RPMI8226 (cell line): ENCODE measurements around the gene GMIP.

Source experiments
- DNase-seq: peaks from one replicate; pipeline ENCODE4 v3.0.0-alpha.2; 2015

GMIP gene

DNA sequence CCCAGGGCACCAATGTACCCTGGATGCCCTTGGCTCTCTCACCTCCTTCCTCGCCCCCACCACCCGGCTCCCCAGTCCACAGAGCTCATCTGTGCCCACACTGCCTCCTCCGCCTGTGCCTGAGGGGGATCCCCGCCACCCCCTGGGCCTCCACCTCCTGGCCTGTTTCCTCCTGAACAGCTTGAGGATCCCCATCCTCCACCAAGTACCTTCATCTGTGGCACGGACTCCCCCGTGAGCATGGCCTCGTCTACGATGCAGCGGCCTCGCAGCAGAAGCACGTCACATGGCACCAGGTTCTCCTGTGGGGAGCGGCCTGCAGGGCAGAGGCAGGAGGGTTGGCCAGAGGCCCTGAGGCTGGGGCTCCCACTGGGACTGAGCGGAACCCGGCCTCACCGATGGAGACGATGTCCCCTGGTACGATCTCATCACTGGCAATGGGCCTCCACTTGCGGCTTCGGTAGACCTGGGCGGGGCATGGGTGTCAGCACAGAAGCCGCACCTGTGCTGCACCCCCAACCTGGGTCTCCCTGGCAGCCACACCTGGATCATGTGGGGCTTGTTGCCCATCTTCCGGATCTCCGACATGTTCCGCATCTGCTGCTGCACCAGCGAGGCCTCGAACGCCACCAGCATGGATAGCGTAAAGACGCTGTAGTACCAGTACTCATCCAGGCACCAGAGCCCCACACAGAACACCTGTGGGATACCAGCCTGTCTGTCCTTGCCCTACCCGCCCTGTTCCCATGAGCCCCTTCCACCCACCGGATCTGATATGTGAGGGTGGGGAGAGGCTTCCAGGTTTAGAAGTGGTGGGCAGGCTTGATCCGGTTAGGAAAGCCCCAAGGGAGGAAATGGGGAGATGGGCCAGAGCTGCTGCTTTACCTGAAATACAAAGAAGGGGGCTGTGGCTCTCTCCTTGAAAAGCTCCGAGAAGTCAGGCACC lies 13.3 kb upstream of the GMIP start:
- DNase-seq: no peak

DNA sequence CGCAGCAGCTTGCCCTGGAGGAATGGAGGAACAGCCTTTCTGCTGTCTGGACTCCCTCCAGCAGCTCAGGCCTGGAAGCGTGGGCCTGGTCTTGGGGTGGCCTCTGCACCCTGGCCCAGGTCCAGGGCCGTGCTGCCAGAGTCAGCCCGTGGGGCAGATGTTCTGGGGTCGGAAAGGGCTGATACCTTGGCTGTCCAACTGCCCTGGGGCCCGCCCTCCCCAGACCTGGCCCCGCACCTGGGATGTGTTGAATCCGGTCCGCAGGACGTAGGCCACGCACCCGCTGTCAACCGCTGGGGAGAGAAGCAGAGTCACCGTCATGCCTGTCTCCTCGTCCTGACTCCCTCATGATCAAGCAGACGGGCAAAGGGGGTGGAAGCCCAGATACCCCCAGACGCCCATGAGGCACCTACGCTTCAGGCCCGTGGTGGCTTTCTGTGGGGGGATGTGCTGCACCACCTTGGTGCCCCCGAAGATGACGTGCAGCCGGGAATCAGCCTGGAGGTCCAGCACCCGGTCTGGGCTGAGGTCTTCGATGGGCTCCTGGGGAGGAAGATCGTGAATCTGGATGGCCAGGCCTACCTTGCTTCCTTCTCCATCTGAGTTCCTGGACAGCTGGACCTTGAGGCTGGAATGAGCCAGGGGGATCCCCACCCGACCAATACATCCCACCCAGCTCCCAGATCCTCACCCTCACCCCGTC lies 12.3 kb upstream of the GMIP start:
- DNase-seq: no peak

DNA sequence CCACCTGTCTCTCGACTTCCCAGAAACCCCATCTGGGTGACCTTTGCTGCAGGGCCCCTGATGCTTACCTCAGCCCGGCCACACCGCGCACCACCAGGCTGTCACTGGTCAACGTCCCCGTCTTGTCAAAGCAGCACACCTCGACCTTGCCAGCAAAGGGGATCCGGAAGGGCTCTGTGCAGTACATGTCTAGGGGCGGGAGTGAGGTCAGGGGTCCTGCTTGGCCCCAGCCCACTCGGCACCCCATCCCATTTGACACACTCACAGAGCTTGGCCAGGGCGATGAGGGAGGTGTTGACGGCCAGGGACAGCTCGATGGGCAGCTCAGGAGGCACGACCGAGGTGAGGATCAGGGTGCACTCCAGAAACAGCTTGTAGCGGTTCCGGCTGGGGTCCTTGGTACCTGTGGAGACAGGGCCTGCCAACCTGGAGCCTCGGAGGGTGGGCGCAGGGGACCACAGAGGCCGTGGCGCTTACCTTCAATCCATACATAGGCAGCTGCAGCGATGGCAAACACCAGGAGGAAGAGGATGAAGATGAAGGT lies 11.7 kb upstream of the GMIP start:
- DNase-seq: no peak

DNA sequence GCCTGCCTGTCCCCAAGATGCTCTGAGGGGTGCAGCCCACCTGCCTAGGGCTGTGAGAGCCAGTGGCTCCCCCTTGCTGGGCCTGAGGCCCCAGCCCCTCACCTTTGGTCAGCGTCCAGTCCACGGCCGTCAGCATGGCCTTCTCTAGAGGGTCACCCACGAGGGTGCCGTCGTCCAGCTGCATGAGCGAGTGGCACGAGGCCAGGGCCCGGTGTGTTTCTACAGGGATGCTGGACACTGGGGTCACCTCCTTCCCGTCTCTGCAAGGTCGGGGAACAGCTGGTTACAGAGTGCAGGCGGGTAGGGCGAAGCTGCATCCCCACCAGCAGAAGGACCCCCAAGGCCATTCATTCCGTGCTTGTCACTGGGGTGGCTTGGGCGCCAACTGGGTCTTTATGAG lies 11.0 kb upstream of the GMIP start:
- no peak for DNase-seq

DNA sequence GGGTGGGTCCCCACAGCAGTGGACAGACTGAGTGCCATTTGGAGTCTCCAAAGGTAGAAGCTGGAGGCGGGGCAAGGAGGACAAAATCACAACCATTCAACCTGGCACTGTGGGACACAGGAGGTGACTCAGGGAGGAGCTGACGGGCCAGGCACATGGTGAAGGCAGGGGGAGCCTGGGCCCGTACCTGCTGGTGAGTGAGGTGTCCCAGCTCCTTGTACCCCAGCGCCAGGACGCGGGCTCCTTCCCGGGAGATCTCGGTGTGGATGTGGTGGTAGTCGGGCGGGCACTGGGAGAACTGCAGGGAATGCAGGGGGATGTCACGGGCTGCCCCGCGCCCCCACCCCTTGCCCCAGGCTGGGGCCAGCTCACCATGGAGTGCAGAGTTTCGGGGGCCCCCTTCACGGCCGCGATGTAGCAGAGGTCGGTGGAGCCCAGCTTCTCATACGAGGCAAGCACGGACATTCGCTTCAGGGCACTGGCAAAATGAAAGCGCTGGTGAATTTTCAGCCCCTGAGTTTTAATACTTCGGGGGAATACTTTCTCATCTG lies 10.2 kb upstream of the GMIP start:
- DNase-seq: no peak

DNA sequence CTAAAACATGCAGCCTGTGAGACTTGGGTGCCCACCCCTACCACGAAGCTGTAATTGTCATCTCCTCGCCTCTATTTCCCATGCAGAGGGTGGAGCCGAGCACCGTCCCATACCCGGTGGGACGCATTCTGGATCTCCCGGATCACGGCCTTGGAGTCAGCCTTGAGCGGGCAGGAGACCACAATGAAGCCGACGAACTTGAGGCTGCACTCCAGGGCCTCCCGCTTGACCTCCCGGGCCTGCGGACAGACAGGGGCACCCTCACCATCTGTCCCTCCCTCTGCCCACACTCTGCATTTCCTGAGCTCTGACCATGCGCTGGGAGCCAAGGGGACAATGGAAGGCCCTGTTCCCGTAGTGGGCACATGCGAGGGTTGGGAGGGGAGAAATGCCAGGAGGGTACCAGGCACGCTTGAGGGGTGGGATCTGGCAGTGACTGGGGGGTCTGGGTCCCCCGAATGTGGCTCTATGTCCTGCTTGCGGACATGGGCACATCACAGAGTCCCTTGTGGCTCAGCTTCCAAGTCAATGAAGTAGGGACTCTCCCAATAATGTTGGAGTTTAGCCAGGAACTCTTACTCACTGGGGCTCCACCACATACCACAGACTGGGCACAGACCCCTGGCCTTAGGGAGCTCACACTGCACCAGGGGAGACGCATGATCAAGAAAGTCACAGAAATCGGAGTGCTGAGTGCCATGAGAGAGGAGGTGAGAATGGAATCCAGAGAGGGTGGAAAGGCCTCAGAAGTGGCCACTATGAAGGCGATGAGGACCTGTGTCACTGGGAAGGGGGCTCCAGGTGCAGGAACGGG lies 9.2 kb upstream of the GMIP start:
- no peak for DNase-seq

DNA sequence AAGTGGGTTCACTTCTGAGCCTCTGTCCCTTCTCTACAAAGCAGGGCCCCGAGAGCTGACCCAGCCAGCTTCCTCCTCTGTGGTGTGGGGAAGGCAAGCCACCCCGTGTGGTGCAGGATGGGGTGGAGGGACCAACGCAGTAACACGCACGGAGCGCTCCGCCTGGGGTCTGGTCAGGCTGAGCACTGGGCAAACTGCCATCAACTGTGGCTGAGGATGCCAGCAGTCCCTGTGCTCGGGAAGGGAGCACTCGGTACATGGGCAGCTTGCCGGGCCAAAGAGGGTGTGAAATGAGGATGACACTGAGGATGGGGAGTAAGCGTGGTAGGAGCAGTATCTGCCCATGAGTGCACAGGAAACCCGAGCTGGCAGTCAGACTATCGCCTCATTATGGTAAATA lies 7.6 kb upstream of the GMIP start:
- DNase-seq: no peak

DNA sequence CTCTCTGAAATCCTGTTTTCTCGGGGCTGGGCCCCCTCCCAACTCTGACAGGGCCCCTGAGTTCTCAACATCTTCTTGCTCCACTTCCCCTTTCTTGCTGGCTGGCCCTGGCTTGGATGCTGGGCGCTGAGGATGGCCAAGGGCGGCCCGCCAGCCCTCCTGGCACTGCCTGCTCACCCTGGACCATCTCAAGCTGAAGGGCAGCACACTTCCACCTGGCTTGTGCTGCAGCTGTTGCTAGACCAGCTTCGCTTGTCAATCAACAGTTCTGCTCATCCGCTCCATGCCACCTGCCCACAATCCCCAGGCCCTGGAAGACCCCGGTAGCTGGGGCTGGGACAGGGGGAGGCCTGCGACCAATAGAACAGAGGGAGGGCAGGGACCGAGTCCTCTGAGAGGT lies 6.9 kb upstream of the GMIP start:
- DNase-seq: no peak

DNA sequence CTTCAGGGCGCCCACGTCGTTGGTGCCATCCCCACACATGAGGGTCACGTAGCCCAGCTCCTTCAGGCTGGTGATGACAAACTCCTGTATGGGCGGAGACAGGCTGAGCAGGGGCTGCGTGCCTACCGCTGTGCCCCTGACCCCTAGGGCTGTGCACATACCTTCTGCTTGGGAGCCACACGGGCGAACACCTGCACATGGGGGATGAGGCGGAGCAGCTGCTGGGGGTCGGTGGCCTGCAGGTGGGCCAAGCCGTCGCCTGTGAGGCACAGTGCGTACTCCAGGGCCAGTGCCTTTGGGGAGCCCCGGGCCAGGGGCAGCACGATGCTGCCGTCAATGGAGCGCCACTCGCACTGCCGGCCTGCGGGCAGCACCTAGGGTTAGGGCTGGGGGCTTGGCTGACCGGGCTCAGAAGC lies 6.1 kb upstream of the GMIP start:
- no peak for DNase-seq

DNA sequence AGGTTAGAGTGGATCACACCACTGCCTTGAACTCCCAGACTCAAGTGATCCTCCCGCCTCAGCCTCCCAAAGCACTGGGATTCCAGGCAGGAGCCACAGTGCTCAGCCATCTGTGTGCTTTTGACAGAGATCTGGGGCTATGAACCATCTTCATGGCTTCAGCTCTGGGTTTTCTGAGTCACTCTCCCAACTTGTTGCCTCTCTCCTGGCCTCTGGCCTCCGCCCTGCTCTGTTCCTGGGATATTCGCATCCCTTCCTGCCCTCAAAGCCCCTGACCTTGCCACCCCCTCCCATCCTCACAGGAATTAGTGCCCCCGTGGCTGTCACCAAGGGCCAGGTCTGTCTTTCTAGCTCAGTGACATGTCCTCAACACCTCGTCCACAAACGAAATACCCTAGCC lies 5.7 kb upstream of the GMIP start:
- no peak for DNase-seq

DNA sequence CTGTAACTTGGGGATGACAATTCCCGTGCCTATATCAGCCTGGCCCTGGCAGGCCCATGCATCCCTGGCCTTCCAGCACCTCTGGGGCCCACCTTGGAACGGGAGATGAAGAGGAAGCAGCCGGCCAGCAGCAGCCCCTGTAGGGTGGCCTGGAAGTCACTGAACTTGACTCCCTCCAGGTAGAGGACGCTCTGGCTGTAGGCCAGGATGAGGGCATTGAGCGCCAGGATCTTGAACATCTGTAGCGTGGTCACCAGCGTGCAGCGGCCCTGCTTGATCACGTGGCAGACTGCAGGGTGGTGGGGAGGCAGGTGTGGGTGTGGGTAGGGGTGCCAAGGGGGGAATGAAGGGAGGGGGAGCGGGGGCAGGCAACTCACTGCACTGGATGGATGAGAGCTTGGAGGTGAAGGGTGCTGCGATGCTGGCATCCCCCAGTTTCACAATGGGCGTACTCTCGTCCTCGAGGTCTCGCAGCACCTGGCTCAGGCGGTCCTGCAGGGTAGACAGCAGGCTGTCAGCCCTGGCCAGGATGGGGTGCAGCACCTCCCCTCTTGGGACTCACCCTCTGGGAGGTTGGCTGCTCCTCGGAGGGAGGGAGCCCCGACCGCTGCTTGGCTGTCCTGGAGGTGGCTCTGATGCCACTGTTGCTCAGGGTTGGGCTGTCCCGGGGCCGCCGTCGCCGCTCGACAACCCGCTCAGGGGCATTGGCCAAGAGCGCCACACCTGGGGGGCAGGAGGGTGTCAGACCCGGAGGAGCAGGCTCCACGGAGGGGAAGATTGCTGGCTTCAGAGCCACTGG lies 3.8 kb upstream of the GMIP start:
- DNase-seq: no peak

DNA sequence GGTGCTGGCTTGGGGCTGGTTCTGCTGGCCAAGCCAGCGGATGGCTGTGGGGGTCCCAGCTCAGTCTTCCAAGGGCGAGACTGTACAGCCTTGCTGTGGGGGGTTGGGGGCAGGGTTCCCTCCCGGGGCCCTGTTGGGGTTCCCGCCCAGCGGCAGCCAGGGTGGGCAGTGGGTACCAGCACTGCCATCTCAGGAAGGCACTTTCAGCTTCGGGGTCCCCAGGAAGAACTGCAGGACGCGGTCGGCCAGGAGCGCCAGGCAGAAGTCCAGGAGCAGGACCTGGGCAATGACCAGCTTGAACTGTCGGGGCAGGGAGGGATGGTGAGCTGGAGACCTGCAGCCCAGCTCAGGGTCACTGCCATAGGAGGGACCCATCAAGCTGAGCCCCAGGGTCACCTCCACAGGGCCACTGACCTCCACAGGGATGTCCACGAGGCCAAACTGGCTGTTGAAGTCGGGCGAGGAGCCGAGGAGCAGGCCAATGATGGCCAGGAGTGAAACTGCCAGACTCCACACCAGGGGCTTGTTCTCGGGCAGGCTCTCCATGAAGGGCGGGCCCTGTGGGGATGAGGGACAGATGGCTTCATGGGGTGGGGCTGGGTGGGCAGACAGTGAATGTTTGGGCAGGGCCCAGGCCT lies 1.9 kb upstream of the GMIP start:
- no peak for DNase-seq

DNA sequence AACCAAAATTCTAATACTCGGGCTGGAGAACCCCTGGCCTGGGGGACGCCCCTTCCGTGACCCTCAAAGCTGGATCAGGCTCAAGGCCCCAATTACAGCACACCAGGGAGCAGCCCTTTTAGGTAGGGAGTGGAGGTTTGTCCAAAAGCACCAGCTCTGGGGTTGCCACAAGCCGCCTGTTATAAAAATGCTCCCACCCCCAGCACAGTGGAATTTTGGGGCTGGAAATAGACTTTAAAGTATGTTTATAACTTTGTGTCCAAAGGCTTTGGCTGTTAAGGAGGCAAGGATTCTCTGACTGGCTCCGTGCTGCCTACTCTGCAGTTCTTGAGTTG lies 564 bp upstream of the GMIP start:
- DNase-seq: no peak

DNA sequence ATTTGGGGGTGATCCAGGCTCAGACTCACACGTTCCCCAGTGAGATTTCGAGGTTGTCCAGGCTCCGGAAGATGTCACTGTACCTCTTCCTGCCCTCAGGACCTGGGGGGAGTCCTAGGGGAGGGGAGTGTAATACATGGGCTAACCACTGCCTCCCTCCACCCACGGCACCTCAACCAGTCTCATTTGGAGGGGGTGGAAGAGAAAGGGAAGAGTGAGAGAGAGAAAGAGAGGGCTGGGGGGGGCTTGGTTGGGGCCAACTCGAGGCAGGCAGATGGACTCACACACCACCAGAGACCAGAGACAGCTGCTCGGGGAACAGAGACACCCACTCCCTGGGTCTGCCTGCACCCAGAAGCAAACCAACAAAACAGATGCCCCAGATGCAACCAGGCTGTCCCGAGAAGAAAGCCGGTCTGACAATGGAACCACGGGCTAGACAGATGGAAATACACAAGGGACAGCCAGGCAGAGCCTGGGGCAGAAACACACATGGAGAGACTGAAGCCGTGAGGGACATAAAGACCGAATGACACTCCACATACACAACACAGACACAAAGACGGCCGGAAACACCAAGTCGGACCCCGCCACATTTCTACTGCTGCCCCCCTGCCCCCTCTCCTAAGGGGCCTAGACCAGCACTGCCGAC lies 825 bp downstream of the GMIP start:
- DNase-seq: no peak

DNA sequence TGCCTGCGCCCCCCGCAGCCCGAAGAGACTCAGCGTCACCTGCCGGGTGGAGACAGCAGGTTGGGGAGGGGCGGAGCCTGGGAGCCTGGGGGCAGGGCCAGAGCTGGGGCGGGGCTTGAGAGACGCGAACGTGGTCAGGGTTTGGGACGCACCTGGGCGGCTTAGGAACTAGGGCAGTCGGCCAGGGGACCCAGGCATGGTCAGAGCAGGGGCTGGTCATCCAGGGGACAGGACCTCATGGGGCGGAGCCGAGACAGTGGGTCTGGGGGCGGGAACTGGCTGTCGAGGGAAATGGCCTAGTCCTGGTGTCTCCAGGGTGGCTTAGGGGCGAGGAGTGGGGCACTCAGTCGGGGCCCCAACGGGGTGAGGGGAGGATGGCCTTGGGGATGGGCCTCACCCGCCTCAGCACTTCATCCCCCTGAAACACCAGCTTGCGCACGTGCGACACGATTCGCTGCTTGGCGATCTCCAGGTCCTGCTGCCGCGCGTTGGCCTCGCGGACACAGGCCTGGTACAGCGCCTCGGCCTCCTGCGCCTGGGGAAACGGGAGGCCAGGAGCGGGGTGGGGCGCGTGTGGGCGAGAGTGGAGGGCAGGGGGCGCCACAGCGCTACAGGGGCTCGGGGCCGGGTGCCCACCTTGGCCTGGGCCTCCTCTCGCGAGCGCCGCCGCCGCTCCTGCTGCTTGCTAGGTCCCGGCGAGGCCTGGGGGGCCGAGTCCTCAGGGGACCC lies 5.8 kb downstream of the GMIP start:
- no peak for DNase-seq

DNA sequence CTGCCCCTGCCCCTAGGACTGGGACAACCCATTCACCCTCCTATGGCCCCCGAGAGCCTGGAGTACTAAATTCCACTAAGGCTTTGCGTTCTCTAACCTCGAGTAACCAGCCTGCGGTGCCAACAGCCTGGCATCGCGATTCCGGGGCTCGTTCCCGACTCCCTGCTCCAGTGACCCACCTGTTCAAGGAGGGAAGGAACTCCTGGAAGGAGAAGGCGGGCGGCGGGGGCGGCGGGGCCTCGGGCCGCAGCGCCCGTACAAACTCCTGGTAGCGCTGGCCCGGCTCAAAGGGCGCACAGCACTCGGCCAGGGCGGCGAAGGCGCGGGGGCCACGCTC lies 6.3 kb downstream of the GMIP start:
- no peak for DNase-seq

DNA sequence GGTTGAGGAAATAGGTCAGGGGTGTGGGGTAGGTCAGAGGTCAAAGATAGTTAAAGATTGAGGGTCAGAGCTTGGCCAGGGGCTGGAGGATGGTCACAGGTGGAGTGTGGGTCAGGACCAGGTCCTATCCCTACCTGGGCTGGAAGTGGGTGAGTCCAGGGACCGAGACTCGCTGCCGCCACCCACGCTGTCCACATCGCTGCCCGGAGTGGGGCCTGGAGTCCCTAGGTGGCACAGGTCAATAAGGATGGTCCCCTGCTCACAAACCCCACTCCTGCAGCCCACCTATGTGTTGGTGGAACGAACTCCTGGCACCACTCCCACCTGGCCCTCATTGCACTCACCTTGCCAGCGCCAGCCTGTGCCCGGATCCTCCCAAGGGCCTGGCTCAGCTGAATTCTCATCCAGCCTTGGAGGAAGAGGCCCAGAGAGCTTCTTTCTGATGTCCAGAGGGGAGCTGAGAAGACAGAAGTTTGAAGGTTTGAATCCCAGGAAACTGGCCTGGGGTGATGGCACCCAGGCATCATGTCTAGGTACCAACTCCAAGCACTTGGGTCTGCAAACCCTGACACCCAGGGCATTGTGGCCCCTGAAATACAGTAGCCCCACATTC lies 6.8 kb downstream of the GMIP start:
- no peak for DNase-seq

DNA sequence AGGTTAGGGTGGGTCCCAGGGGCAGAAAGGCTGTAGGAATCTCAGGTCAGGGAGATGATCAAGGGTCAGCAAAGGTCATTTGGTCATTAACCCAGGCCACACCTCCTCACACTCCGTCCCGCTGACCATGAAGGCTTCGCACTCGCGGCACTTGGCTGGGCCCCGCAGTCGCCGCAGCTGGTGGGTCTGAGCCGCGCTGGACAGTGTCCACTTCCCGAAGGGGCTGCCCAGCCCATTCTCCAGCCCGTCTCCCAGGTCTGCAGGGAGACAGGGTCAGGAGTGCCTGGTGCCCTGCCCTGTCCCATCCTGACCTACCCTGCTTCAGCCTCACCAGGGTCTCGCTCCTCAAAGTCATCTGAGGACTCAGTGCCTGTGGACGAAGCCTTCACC lies 8.1 kb downstream of the GMIP start:
- no peak for DNase-seq

DNA sequence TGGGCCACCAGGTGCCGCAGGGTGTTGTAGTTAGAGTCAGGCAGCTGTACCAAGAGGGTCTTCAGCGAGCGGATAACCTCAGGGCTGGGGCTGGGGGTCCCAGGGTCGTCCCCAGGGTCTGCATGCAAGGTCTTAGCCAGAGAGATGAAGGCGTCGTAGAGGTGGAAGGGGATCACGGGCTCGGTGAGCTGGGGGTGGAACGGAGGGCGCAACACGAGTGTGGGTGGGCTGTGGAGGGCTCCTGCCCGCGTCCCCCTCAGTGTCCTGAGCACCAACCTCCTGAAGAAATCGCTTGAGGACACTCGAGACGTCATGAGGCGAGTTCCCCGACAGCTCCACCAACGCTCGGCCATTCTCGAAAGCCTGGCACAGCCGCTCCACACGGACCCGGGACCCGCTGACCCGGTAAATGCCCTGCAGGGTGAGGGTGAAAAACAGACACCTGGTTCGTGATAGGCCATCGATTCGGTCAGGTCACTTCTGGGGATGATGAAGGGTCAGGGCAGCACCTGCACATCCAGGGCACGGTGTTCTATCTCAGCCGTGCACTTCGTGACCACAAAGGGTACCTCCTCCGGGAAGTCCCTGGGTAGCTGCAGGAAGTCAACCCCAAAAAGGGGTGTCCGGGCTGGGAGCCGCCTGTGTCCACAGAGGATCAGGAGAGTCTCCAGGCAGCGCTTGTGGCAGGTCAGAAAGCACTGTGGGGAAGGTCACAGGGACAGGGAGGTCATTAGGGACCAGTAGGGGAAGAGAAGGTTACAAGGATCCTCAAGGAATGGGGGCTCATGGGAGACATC lies 8.7 kb downstream of the GMIP start:
- DNase-seq: no peak
